Measurements from ENCODE around the gene MLN.

DNA sequence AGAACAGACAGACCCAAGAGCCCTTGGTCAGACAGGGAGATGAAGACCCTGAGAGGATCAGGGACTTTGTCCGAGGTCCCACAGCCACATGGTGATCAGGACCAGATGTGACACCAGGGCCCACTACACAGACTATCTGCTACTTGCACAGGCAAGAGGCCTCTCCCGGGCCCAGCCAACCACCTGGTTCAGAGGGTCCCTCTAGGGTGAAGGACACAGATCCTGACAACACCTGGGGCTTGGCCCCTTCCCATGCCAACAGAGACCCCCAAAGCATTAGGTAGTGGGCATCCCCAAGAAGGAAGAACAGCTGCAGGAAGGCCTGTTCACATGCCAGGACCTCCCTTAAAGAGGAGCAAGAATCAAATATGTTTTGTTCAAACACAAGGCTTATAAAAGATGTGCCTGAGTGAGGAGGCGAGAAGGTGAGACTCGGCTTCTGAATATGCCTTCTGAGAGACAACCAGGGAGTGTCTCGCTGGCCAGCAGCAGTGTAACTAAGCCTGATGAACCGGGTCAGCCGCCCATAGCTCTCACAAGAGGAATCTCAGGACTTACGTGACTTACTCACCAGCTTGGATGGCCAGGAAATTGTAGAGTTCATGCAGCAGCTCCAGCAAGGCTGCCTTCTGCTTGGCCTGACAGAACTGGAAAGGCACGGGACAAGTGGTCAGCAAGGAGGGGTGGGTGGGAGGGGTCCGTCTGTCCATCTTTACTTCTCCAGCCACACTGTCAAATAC lies 19.9 kb downstream of the MLN start:
- TF ChIP-seq POLR2A (IDR thresholded peaks at IDR 0.05) (no peak), CTCF (IDR thresholded peaks at IDR 0.05) (no peak)

Data from Peyer's patch (tissue), 4 donors.